Uterus (tissue), 2 donors: ENCODE results near the gene PITRM1.

Experiments
- CTCF ChIP-seq, 4 experiments: fragments of 200-600 bp in 2 of 4; fragments of 450-650 bp in 2 of 4; sonication (generic) in 2 of 4; IDR thresholded peaks; one replicate each; pipeline ENCODE4 v1.5.1; 2016 to 2019; ENCODE audit warnings: antibody characterized with exemption in 4 of 4, mild to moderate bottlenecking in 2 of 4, moderate library complexity in 1 of 4
- POLR2A ChIP-seq, 2 donors: fragments of 450-650 bp; IDR thresholded peaks; one replicate each; pipeline ENCODE4 v1.6.1; 2016; ENCODE audit warnings: antibody characterized with exemption in 2 of 2, mild to moderate bottlenecking in 1 of 2, moderate library complexity in 1 of 2

DNA sequence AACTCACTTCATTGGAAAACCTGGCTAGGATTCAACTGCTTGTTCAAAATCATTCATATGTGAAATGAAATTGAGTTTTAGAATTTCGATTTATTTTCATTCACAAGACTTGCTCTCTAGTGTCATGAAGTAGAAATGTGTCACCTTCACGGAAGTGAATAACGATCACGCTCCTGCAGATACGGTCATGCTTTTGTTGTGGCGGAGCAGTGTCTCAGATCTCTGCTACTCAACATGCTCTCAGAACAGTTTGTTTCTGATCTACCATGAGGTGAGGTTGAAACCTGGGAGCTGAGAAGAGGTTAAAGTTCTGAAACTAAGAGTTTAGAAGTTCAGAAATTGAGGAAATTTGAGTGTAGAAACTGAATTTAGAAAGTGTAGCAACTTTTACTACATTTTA lies 13.8 kb upstream of the PITRM1 start:
- TF ChIP-seq CTCF (IDR thresholded peaks at IDR 0.05) (no peak), POLR2A (IDR thresholded peaks at IDR 0.05) (no peak)
